ENCODE data around the gene GALR1. TPM values are rescaled to one million over a fixed set of nuclear protein-coding genes. Genes with fewer than 3 reads are reported as not detected.

GALR1 gene
- total and polyA plus RNA-seq, 2 experiments from 2014 or later, result 0.07 TPM; not detected in 1

DNA sequence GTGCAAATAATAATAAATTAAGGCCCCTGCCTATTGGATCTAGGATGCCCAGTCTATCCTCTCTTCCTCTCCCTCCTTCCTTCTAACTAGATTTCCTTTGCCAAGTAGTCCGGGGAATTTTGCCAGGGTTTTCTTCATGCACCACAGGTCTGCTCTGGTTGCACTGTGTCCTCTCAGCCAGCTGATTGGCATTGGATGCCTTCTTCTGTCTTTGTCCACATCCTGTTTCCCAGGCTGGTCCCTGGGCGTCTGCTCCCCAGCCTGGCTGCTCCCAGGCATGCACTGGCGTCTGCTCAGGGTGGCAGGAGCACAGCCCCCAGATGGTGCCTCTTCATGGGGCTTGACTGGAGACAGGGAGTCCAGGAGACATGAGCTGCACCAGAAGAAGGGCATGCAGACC is 66.4 kb downstream of the GALR1 start:
- Histone ChIP-seq H3K9me3 (ENCODE audit: low read depth) (no peaks in the 10 kb centered on the region), H3K27me3 (no peaks in the 10 kb centered on the region), H2AFZ (no peak overlapping the region), H3K36me3 (replicated peaks; ENCODE audit: insufficient read depth, low read depth) (no peaks in the 10 kb centered on the region), H3K4me3 (no peak overlapping the region), H4K20me1 (ENCODE audit: insufficient read depth, poor library complexity, severe bottlenecking) (no peaks in the 10 kb centered on the region), H3K79me2 (no peaks in the 10 kb centered on the region), H3K4me1 (ENCODE audit: insufficient read depth) (no peaks in the 10 kb centered on the region), H3K27ac (no peak overlapping the region), H3K9me2 (replicated peaks; ENCODE audit: insufficient read depth) (no peaks in the 10 kb centered on the region), H3K4me2 (no peak overlapping the region)
- no peak for DNase-seq (ENCODE audit: low spot score)
- TF ChIP-seq EZH2phosphoT487 (IDR thresholded peaks at IDR 0.05; ENCODE audit: low read depth, severe bottlenecking, unreplicated experiment) (no peak), EZH2 (IDR thresholded peaks at IDR 0.05; ENCODE audit: borderline replicate concordance) (no peak)
- TF ChIP-seq, protein P1, sequence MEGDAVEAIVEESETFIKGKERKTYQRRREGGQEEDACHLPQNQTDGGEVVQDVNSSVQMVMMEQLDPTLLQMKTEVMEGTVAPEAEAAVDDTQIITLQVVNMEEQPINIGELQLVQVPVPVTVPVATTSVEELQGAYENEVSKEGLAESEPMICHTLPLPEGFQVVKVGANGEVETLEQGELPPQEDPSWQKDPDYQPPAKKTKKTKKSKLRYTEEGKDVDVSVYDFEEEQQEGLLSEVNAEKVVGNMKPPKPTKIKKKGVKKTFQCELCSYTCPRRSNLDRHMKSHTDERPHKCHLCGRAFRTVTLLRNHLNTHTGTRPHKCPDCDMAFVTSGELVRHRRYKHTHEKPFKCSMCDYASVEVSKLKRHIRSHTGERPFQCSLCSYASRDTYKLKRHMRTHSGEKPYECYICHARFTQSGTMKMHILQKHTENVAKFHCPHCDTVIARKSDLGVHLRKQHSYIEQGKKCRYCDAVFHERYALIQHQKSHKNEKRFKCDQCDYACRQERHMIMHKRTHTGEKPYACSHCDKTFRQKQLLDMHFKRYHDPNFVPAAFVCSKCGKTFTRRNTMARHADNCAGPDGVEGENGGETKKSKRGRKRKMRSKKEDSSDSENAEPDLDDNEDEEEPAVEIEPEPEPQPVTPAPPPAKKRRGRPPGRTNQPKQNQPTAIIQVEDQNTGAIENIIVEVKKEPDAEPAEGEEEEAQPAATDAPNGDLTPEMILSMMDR (IDR thresholded peaks at IDR 0.05; ENCODE audit: poor library complexity), result no peak
- WGBS (ENCODE audit: low lambda C conversion rate, missing lambda C conversion rate), result 82% methylated on average over 3 of the region's 3 CpGs

DNA sequence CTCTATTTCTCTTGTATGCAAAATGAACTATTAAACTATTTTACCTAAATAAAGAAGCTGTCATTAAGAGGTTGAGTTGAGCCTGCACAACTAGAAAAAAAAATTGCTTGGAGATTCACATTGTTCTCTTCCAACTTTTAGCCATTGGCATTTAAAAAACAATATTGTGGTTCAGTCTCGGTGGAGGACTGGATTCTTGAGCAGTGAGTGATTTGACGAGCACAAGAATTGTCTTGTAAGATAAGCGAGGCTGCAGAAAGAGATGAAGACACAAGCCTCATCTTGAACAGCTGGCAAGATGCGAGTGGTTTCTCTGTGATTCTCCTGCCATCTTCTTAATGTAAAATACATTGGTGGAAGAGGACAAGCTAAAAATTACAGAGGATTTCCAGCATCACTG is 67.0 kb downstream of the GALR1 start:
- no peak for DNase-seq (ENCODE audit: low spot score)
- H3K4me1 ChIP-seq (ENCODE audit: insufficient read depth), result no peaks in the 10 kb centered on the region
- no peak overlapping the region for H3K4me2 ChIP-seq
- H3K9me3 ChIP-seq (ENCODE audit: low read depth), result no peaks in the 10 kb centered on the region
- no peaks in the 10 kb centered on the region for H4K20me1 ChIP-seq (ENCODE audit: insufficient read depth, poor library complexity, severe bottlenecking)
- H3K27me3 ChIP-seq, result no peaks in the 10 kb centered on the region
- H3K36me3 ChIP-seq (replicated peaks; ENCODE audit: insufficient read depth, low read depth), result no peaks in the 10 kb centered on the region
- no peak for TF ChIP-seq EZH2 (IDR thresholded peaks at IDR 0.05; ENCODE audit: borderline replicate concordance)
- TF ChIP-seq EZH2phosphoT487 (IDR thresholded peaks at IDR 0.05; ENCODE audit: low read depth, severe bottlenecking, unreplicated experiment), result no peak
- TF ChIP-seq, protein P1 (IDR thresholded peaks at IDR 0.05; ENCODE audit: poor library complexity), result no peak
- H3K4me3 ChIP-seq, result no peak overlapping the region
- 73% methylated on average over 4 of the region's 4 CpGs for WGBS (ENCODE audit: low lambda C conversion rate, missing lambda C conversion rate)
- no peaks in the 10 kb centered on the region for H3K79me2 ChIP-seq
- no peaks in the 10 kb centered on the region for H3K9me2 ChIP-seq (replicated peaks; ENCODE audit: insufficient read depth)
- H2AFZ ChIP-seq, result no peak overlapping the region
- no peak overlapping the region for H3K27ac ChIP-seq

DNA sequence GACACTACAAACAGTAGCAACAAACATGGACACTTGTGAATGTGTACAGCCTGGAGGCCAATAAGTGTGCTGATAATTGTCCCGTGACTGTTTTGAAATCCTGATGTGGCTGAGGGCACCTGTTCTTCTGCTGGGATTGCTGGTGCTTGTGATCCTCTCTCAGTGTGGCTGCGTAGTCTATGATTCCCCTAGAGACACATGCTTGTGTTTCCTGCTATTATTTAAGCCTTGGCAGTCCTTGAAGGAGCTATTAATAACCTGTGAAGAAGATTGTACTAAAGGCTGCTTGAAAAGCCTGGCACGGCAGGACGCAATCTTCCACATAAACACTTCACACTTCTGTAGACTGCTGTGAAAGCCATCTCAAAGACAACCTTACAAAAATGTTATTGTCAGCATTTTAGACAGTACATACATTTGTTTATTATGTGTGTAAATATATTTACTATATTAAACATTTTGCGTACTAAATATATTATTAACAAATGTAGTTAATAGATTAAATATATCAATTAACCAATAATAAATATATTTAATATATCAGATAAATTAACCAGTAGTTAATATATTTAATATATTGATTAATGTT is 71.4 kb downstream of the GALR1 start:
- H3K27ac ChIP-seq, result no peak overlapping the region
- 86% methylated on average over 5 of the region's 5 CpGs for WGBS (ENCODE audit: low lambda C conversion rate, missing lambda C conversion rate)
- H4K20me1 ChIP-seq (ENCODE audit: insufficient read depth, poor library complexity, severe bottlenecking), result no peaks in the 10 kb centered on the region
- TF ChIP-seq, protein P1 (IDR thresholded peaks at IDR 0.05; ENCODE audit: poor library complexity), result no peak
- no peak for TF ChIP-seq EZH2phosphoT487 (IDR thresholded peaks at IDR 0.05; ENCODE audit: low read depth, severe bottlenecking, unreplicated experiment)
- TF ChIP-seq EZH2 (IDR thresholded peaks at IDR 0.05; ENCODE audit: borderline replicate concordance), result no peak
- no peak overlapping the region for H2AFZ ChIP-seq
- H3K79me2 ChIP-seq, result no peaks in the 10 kb centered on the region
- no peak overlapping the region for H3K4me2 ChIP-seq
- H3K9me3 ChIP-seq (ENCODE audit: low read depth), result no peaks in the 10 kb centered on the region
- H3K36me3 ChIP-seq (replicated peaks; ENCODE audit: insufficient read depth, low read depth), result no peaks in the 10 kb centered on the region
- H3K27me3 ChIP-seq, result no peaks in the 10 kb centered on the region
- no peaks in the 10 kb centered on the region for H3K4me1 ChIP-seq (ENCODE audit: insufficient read depth)
- DNase-seq (ENCODE audit: low spot score), result no peak
- no peaks in the 10 kb centered on the region for H3K9me2 ChIP-seq (replicated peaks; ENCODE audit: insufficient read depth)
- H3K4me3 ChIP-seq, result no peak overlapping the region

All from hepatocyte (in vitro differentiated cells).